ENCODE results near the gene RAPGEF1.

DNA sequence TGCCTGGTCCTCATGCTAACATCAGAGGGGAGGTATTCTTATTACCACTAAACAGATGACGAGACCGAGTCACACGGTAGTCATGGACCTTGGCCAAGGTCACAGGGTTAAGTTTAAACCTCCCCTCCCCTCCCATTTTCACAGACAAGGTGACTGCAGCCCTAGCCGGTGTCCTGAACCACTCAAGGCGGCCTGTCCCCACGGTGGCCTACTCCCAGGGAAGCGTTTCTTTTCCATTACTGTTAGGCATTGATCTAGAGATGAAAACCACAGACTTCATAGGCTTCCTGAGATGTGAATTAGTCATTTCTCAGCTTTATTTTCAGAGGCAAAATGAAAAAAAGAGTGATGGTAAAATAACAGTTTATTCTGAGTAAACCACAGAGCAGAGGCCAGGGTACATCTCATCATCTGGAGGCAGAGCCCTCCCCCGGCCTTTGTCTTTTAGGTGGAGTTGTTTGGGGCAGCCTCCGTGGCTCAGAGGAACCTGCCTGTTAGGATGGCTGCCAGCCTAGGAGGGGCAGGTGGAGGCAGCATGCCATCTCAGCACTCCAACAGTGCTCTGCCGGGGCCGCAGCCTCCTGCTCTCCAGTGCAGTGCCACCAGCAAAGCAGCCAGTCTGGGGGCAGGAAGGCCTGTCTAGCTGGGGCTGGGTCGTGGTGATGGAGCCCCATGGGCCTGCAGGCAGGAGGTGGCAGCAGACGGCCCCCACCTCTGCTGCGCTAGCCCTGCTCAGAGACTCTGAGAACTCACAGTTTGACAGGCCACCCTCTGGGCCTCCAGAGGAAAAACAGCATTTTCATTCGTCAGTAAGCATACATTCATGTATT, 71.2 kb downstream of the RAPGEF1 start:
- TF ChIP-seq CTCF (CRISPR knock-in tag; IDR thresholded peaks at IDR 0.05) (no peak), NR2C2 (CRISPR knock-in tag; IDR thresholded peaks at IDR 0.05; ENCODE audit: borderline replicate concordance) (no peak), TCF7L2 (IDR thresholded peaks at IDR 0.05; ENCODE audit: low read depth, low read length) (no peak), RBM22 (optimal IDR thresholded peaks at IDR 0.05; ENCODE audit: low read length) (no peak), NFKBIZ (CRISPR knock-in tag; IDR thresholded peaks at IDR 0.05) (no peak), TAF1 (CRISPR knock-in tag; IDR thresholded peaks at IDR 0.05) (no peak), SMAD3 (CRISPR knock-in tag; IDR thresholded peaks at IDR 0.05) (no peak), IRF1 (CRISPR knock-in tag; IDR thresholded peaks at IDR 0.05; ENCODE audit: low read depth) (no peak), NFIC (IDR thresholded peaks at IDR 0.05; ENCODE audit: low read length) (no peak), CREB1 (IDR thresholded peaks at IDR 0.05) (no peak), CREB1 (CRISPR knock-in tag; IDR thresholded peaks at IDR 0.05) (no peak), FOXM1 (CRISPR knock-in tag; IDR thresholded peaks at IDR 0.05) (no peak), ZSCAN30 (CRISPR knock-in tag; IDR thresholded peaks at IDR 0.05) (no peak), SYNCRIP (IDR thresholded peaks at IDR 0.05; ENCODE audit: insufficient read depth, low read depth, low read length) (no peak)
- TF ChIP-seq, protein P1, sequence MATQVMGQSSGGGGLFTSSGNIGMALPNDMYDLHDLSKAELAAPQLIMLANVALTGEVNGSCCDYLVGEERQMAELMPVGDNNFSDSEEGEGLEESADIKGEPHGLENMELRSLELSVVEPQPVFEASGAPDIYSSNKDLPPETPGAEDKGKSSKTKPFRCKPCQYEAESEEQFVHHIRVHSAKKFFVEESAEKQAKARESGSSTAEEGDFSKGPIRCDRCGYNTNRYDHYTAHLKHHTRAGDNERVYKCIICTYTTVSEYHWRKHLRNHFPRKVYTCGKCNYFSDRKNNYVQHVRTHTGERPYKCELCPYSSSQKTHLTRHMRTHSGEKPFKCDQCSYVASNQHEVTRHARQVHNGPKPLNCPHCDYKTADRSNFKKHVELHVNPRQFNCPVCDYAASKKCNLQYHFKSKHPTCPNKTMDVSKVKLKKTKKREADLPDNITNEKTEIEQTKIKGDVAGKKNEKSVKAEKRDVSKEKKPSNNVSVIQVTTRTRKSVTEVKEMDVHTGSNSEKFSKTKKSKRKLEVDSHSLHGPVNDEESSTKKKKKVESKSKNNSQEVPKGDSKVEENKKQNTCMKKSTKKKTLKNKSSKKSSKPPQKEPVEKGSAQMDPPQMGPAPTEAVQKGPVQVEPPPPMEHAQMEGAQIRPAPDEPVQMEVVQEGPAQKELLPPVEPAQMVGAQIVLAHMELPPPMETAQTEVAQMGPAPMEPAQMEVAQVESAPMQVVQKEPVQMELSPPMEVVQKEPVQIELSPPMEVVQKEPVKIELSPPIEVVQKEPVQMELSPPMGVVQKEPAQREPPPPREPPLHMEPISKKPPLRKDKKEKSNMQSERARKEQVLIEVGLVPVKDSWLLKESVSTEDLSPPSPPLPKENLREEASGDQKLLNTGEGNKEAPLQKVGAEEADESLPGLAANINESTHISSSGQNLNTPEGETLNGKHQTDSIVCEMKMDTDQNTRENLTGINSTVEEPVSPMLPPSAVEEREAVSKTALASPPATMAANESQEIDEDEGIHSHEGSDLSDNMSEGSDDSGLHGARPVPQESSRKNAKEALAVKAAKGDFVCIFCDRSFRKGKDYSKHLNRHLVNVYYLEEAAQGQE (IDR thresholded peaks at IDR 0.05; ENCODE audit: borderline replicate concordance in 1 of 2, low read depth in 1 of 2, low read length in 2 of 2), result no peak
